ENCODE measurements around the gene OGFR.

OGFR gene

DNA sequence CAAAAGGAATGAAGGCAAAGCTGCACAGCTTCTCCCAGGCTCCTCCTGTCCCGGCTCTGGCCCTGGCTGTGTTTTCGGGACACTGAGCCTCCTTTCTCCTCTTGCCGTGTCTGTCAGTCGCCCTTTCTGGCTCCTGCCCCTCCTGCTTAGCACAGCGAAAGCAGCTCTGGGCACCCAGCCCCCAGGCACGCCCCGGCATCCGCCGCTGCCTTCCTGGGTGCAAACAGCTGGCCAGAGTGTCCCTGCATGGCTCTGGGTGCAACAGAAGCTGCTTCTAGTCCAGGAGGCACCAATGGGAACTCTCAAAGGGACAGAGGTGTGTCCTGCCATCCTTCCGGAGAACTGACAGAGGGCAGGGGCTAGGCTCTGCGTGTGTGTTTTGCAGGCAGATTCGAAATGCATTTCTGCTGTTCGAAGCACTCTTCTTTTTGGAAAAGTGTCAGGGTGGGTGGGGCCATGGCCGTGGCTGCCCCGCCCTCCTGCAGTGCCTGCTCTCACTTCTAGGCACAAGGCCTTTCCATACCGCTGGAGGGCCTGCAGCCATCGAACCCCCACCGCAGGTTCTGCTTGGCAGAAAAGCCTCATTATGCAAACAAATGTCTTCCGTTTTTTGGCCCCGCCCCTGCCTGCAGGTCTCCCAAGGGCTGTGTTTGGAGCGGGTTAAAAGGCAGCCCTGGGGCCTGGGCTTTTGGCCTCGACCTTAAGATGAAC, 27.7 kb downstream of the OGFR start:
- no peak overlapping the region for H3K27ac ChIP-seq (ENCODE audit: insufficient read depth, low read depth, low read length, poor library complexity, severe bottlenecking)
- H3K4me3 ChIP-seq (ENCODE audit: insufficient read depth, low read depth, low read length), result no peak overlapping the region
- WGBS, 2 experiments, result 56 to 59% methylated on average over 22 of the region's 22 CpGs
- no peaks in the 10 kb centered on the region for H3K27me3 ChIP-seq (ENCODE audit: control insufficient read depth, insufficient read depth, low read length, poor library complexity, severe bottlenecking)
- no peaks in the 10 kb centered on the region for H3K36me3 ChIP-seq (ENCODE audit: control insufficient read depth, insufficient read depth, low read length)
- no peaks in the 10 kb centered on the region for H3K9me3 ChIP-seq (ENCODE audit: control insufficient read depth, low read length)
- H3K4me1 ChIP-seq (ENCODE audit: control insufficient read depth, insufficient read depth, low read length), result peaks cover 18% of the 10 kb centered on the region

DNA sequence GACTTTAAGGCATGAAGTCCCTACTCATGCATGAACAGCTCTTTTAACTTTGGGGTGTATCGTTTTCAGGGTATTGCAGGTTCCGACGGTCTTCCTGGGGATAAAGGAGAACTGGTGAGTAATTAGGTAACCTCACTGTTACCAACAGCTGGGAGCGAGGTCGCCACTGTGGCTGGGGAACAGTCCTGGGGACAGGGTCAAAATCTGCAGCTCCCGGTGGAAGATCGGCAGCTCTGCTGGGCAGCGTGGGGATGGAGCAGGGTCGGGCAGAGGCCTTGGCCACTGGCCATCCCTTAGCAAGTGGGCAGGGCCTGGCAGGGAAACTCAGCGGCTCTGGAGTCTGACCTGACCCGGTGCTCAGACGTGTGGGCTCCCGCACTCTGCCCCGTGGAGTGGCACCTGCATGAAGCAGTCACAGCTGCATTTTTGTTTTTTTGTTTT, 28.3 kb downstream of the OGFR start:
- Histone ChIP-seq H3K9me3 (ENCODE audit: control insufficient read depth, low read length) (no peaks in the 10 kb centered on the region), H3K27ac (ENCODE audit: insufficient read depth, low read depth, low read length, poor library complexity, severe bottlenecking) (no peak overlapping the region), H3K36me3 (ENCODE audit: control insufficient read depth, insufficient read depth, low read length) (no peaks in the 10 kb centered on the region), H3K4me1 (ENCODE audit: control insufficient read depth, insufficient read depth, low read length) (peaks cover 18% of the 10 kb centered on the region), H3K27me3 (ENCODE audit: control insufficient read depth, insufficient read depth, low read length, poor library complexity, severe bottlenecking) (no peaks in the 10 kb centered on the region), H3K4me3 (ENCODE audit: insufficient read depth, low read depth, low read length) (no peak overlapping the region)
- WGBS, 2 experiments, result 84 to 85% methylated on average over 14 of the region's 14 CpGs

DNA sequence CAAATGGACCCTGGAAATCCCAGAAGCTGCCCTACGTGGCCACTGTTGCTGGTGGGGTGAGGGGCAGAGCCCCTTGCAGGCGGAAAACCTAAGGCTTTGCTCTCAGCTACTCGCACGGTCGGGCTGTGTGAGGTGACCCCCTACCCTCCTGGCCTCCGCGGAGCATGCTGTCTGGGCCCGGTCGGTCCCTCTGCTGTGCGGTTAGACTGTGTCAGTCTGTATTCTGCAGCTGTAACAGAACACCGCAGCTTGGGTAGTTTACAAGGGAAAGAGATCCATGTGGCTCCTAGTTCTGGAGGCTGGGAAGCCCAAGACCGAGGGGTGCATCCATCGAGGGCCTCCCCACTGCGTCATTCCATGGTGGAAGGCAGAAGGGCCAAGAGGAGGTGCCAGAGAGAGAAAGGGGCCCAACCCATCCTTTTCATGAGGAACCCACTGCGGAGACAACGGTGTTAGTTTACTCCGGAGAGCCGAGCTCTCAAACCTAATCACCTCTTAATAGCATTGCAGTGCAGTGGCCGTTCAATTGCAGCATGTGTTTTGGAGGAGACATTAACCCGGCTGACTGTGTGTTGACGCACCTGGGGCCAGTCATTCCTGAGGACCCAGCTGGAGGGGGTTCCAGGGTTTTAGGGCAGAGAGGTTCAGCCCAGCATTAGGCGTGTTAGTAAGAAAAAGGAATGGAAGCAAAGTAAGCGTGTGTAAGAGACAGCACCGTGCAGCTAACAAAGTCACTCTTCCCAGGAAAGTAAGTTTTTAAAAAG, 30.5 kb downstream of the OGFR start:
- no peaks in the 10 kb centered on the region for H3K36me3 ChIP-seq (ENCODE audit: control insufficient read depth, insufficient read depth, low read length)
- no peaks in the 10 kb centered on the region for H3K27me3 ChIP-seq (ENCODE audit: control insufficient read depth, insufficient read depth, low read length, poor library complexity, severe bottlenecking)
- 88 to 89% methylated on average over 24 of the region's 24 CpGs for WGBS, 2 experiments
- H3K4me1 ChIP-seq (ENCODE audit: control insufficient read depth, insufficient read depth, low read length), result peaks cover 18% of the 10 kb centered on the region
- no peak overlapping the region for H3K27ac ChIP-seq (ENCODE audit: insufficient read depth, low read depth, low read length, poor library complexity, severe bottlenecking)
- H3K4me3 ChIP-seq (ENCODE audit: insufficient read depth, low read depth, low read length), result no peak overlapping the region
- H3K9me3 ChIP-seq (ENCODE audit: control insufficient read depth, low read length), result no peaks in the 10 kb centered on the region

DNA sequence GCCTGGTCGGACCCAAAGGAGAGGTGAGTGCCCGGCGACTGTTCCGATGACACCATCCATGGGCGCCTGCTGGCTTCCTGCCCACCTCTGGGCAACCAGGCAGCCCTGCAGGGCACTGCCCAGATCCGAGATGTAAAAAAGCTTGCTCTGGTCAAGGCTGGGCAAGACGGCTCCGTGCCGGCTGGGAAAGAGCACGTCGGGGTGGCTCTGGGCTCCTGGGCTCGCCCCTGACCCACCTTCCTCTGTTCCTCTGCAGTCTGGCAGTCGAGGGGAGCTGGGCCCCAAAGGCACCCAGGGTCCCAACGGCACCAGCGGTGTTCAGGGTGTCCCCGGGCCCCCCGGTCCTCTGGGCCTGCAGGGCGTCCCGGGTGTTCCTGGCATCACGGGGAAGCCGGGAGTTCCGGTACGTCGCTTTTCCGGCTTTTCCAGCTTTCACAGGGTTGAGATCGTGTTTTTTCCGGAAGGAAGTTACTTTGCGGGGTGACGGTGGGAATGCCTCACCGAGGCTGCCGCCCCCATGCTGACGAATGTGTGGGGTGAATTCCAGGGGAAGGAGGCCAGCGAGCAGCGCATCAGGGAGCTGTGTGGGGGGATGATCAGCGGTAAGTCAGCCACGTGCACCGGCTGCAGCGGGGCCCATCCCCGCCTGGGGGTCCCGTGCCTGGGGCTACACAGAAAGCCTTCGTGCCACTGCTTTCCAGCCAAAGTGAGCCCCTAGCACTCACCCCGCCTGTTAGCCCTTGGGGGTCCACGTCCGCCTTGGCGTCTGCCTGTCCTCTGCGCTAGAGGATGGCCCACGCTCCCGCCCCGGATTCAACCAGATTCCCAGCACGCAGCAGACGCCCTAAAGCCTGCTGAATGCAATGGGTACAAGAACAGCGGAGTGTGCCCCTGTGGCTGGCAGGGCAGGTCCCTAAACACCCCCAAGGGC, 31.6 kb downstream of the OGFR start:
- WGBS, 2 experiments, result 89 to 90% methylated on average over 52 of the region's 52 CpGs
- Histone ChIP-seq H3K36me3 (ENCODE audit: control insufficient read depth, insufficient read depth, low read length) (no peaks in the 10 kb centered on the region), H3K9me3 (ENCODE audit: control insufficient read depth, low read length) (no peaks in the 10 kb centered on the region), H3K27ac (ENCODE audit: insufficient read depth, low read depth, low read length, poor library complexity, severe bottlenecking) (no peak overlapping the region), H3K27me3 (ENCODE audit: control insufficient read depth, insufficient read depth, low read length, poor library complexity, severe bottlenecking) (no peaks in the 10 kb centered on the region), H3K4me3 (ENCODE audit: insufficient read depth, low read depth, low read length) (no peak overlapping the region), H3K4me1 (ENCODE audit: control insufficient read depth, insufficient read depth, low read length) (peaks cover 24% of the 10 kb centered on the region)

DNA sequence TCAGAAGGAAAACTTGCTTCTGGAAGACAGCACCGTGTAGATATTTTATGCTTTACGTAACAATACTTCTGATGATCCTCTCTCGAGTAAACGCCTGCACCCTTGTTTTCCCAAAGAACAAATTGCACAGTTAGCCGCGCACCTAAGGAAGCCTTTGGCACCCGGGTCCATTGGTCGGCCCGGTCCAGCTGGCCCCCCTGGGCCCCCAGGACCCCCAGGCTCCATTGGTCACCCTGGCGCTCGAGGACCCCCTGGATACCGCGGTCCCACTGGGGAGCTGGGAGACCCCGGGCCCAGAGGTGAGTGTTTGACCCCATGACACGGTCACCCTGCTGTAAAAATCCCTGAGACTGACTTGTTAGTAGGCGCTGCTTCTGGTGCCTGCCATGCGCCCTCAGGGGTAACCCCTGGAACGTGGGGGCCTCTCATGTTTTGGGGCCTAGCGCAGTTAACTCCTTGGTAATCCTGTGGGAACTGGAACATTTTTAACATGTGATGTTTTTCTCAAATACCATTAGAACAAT, 32.4 kb downstream of the OGFR start:
- Histone ChIP-seq H3K4me3 (ENCODE audit: insufficient read depth, low read depth, low read length) (no peak overlapping the region), H3K27ac (ENCODE audit: insufficient read depth, low read depth, low read length, poor library complexity, severe bottlenecking) (no peak overlapping the region), H3K36me3 (ENCODE audit: control insufficient read depth, insufficient read depth, low read length) (no peaks in the 10 kb centered on the region), H3K9me3 (ENCODE audit: control insufficient read depth, low read length) (no peaks in the 10 kb centered on the region), H3K4me1 (ENCODE audit: control insufficient read depth, insufficient read depth, low read length) (peaks cover 21% of the 10 kb centered on the region), H3K27me3 (ENCODE audit: control insufficient read depth, insufficient read depth, low read length, poor library complexity, severe bottlenecking) (no peaks in the 10 kb centered on the region)
- 95 to 96% methylated on average over 19 of the region's 19 CpGs for WGBS, 2 experiments

DNA sequence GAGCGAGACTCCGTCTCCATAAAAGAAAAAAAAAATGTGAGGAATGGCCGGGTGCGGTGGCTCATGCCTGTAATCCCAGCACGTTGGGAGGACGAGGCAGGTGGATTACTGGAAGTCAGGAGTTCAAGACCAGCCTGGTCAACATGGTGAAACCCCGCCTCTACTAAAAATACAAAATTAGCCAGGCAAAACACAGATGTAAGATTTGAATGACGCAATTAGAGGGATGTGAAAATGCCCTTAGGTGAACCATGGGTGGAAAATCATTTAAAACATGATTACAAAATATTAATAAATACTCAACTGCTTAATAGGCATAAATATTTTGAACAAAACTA, 33.1 kb downstream of the OGFR start:
- Histone ChIP-seq H3K4me1 (ENCODE audit: control insufficient read depth, insufficient read depth, low read length) (peaks cover 16% of the 10 kb centered on the region), H3K4me3 (ENCODE audit: insufficient read depth, low read depth, low read length) (no peak overlapping the region), H3K27ac (ENCODE audit: insufficient read depth, low read depth, low read length, poor library complexity, severe bottlenecking) (no peak overlapping the region), H3K9me3 (ENCODE audit: control insufficient read depth, low read length) (no peaks in the 10 kb centered on the region), H3K36me3 (ENCODE audit: control insufficient read depth, insufficient read depth, low read length) (no peaks in the 10 kb centered on the region), H3K27me3 (ENCODE audit: control insufficient read depth, insufficient read depth, low read length, poor library complexity, severe bottlenecking) (no peaks in the 10 kb centered on the region)
- WGBS, 2 experiments, result 95 to 96% methylated on average over 7 to 8 of the region's 8 CpGs

DNA sequence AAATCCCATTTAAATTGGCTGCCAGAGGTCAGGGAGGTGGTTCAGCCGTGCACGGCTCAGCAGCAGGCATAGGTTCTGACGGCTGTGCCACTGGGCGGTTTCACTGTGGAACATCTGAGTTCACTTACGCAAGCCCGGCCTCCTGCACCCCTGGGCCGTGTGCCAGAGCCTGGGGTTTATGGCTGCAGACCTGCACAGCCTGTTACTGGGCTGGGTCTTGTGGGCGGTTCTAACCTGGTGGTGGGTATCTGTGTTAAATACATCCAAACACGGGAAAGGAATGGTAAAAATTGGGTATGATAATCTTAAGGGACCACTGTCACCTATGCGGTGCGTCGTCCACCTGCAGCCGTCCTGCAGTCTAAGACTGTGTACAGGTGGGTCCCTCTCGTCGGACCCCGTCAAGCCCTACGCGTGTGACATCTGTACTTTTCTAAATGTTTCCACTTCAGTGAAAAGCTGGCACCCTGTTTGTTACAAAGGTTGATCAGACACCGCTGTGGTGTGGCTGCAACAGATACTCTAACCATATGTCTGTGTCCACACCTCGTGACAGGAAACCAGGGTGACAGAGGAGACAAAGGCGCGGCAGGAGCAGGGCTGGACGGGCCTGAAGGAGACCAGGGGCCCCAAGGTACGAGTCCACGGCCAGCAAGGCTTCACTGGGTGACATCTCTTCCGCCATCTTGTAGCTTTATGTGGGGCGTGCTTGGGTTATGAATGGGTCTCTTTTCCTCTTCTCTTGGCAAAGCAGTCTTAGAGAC, 33.7 kb downstream of the OGFR start:
- no peaks in the 10 kb centered on the region for H3K9me3 ChIP-seq (ENCODE audit: control insufficient read depth, low read length)
- no peak overlapping the region for H3K4me3 ChIP-seq (ENCODE audit: insufficient read depth, low read depth, low read length)
- H3K27ac ChIP-seq (ENCODE audit: insufficient read depth, low read depth, low read length, poor library complexity, severe bottlenecking), result no peak overlapping the region
- WGBS, 2 experiments, result 94 to 95% methylated on average over 27 of the region's 27 CpGs
- H3K36me3 ChIP-seq (ENCODE audit: control insufficient read depth, insufficient read depth, low read length), result no peaks in the 10 kb centered on the region
- H3K27me3 ChIP-seq (ENCODE audit: control insufficient read depth, insufficient read depth, low read length, poor library complexity, severe bottlenecking), result no peaks in the 10 kb centered on the region
- peaks cover 16% of the 10 kb centered on the region for H3K4me1 ChIP-seq (ENCODE audit: control insufficient read depth, insufficient read depth, low read length)

DNA sequence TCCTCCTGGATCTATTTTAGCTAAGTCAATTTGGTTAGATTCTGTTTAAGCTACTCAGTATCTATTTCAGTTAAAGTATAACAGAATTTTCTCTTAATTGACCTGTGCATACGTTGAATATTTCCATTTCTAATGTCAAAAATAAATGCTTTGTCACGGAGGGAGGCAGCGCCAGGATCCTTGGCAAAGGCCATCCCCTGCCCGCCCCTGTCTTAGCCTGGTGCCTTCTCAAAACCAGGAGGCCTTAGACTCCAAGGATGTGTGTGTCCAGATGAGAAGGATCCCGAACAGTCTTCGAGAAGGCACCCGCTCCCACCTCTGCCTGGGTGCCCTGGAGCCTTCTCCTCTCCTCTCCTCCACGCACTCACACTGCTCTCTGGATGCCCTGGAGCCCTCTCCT, 34.6 kb downstream of the OGFR start:
- no peaks in the 10 kb centered on the region for H3K9me3 ChIP-seq (ENCODE audit: control insufficient read depth, low read length)
- peaks cover 16% of the 10 kb centered on the region for H3K4me1 ChIP-seq (ENCODE audit: control insufficient read depth, insufficient read depth, low read length)
- no peak overlapping the region for H3K27ac ChIP-seq (ENCODE audit: insufficient read depth, low read depth, low read length, poor library complexity, severe bottlenecking)
- 91 to 95% methylated on average over 8 of the region's 8 CpGs for WGBS, 2 experiments
- no peaks in the 10 kb centered on the region for H3K36me3 ChIP-seq (ENCODE audit: control insufficient read depth, insufficient read depth, low read length)
- H3K27me3 ChIP-seq (ENCODE audit: control insufficient read depth, insufficient read depth, low read length, poor library complexity, severe bottlenecking), result no peaks in the 10 kb centered on the region
- no peak overlapping the region for H3K4me3 ChIP-seq (ENCODE audit: insufficient read depth, low read depth, low read length)

DNA sequence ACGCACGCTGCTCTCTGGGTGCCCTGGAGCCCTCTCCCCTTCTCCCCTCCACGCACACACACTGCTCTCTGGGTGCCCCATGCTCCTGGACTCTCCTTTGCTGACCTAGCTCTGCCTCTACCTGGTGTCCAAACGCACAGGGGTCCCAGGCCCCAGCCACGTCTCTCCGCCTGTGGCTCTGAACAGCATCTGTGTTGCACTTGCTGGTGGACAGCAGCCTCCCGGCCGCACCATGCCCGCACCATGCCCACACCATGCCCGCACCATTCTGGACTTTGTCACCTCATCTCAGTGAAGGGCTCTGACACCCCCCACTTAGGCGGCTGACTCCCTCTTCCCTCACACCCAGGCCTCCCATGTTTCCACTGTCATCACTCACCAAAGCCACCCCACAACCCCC, 35.2 kb downstream of the OGFR start:
- WGBS, 2 experiments, result 92 to 96% methylated on average over 11 of the region's 11 CpGs
- Histone ChIP-seq H3K27ac (ENCODE audit: insufficient read depth, low read depth, low read length, poor library complexity, severe bottlenecking) (no peak overlapping the region), H3K4me3 (ENCODE audit: insufficient read depth, low read depth, low read length) (no peak overlapping the region), H3K36me3 (ENCODE audit: control insufficient read depth, insufficient read depth, low read length) (no peaks in the 10 kb centered on the region), H3K9me3 (ENCODE audit: control insufficient read depth, low read length) (no peaks in the 10 kb centered on the region), H3K27me3 (ENCODE audit: control insufficient read depth, insufficient read depth, low read length, poor library complexity, severe bottlenecking) (no peaks in the 10 kb centered on the region), H3K4me1 (ENCODE audit: control insufficient read depth, insufficient read depth, low read length) (peaks cover 13% of the 10 kb centered on the region)

All from ectodermal cell (in vitro differentiated cells).